Stimulated activated CD4-positive, alpha-beta T cell treated with anti-CD3 and anti-CD28 coated beads, TNF-alpha, amount 100 ng/mL, for 1 hour (primary cell): ENCODE data around the gene GALNT9.

Experiments used
- DNase-seq, 3 donors: peaks; one replicate each; pipeline ENCODE4 v3.0.0-alpha.2; 2020; ENCODE audit warnings: low read depth in 3 of 3, low spot score in 1 of 3

Gene GALNT9

GRCh38 chr12:132327336-132328171 lies 1.8 kb downstream of the GALNT9 start:
- peak in 1 of 3 donors; percentile 41 for DNase-seq

DNA sequence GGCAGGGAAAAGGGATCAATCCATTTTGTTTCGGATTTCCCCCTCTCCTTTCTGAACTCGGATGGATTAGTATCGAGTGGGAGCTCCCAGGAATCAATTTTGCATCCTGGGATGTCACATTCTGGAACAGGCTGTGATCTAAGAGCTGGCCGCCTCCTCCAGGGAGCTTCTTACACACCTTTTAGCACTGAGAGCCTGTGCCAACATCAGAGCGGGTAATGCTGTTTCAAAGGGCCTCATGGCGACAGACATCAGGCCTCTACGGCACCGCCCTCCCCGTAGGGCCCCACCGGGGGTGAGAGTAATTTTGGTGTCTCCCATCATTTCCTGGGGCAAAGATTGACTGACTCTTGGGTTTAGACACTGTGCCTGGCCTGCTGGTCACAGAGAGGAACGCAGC lies 2.7 kb downstream of the GALNT9 start:
- DNase-seq: no peak

DNA sequence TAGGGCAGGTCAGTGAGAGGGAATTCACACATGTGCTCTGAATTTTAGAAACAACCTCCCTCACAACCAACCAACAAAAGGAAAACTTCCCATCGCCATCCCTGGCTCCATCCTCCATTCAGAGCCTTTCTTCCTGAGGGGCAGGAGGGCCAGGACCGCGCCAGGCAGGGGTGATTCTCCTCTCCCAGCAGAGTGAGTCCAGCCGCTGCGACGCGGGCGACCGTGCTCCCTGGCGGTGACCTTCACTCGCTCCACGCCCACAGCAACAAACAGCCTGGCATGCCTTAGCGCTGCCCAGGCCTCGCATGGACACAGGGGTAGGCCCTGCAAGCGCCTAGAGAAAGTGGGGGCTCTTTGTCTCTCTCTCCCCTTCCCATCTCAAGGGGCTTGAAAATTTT lies 3.7 kb downstream of the GALNT9 start:
- DNase-seq: no peak

GRCh38 chr12:132324841-132325732 lies 4.3 kb downstream of the GALNT9 start:
- no peak for DNase-seq

- DNase-seq: no peak
These were observed 5.2 kb downstream of the GALNT9 start for GRCh38 chr12:132324173-132324572.

GRCh38 chr12:132323171-132324010 lies 6.0 kb downstream of the GALNT9 start:
- DNase-seq: no peak

- no peak for DNase-seq
These were observed 6.9 kb downstream of the GALNT9 start for GRCh38 chr12:132322206-132323132.

- DNase-seq: no peak
These were observed 7.9 kb downstream of the GALNT9 start for GRCh38 chr12:132321321-132322118.

GRCh38 chr12:132320767-132321211 lies 8.6 kb downstream of the GALNT9 start:
- no peak for DNase-seq

- DNase-seq: no peak
These were observed 9.3 kb downstream of the GALNT9 start for GRCh38 chr12:132319991-132320570.

DNA sequence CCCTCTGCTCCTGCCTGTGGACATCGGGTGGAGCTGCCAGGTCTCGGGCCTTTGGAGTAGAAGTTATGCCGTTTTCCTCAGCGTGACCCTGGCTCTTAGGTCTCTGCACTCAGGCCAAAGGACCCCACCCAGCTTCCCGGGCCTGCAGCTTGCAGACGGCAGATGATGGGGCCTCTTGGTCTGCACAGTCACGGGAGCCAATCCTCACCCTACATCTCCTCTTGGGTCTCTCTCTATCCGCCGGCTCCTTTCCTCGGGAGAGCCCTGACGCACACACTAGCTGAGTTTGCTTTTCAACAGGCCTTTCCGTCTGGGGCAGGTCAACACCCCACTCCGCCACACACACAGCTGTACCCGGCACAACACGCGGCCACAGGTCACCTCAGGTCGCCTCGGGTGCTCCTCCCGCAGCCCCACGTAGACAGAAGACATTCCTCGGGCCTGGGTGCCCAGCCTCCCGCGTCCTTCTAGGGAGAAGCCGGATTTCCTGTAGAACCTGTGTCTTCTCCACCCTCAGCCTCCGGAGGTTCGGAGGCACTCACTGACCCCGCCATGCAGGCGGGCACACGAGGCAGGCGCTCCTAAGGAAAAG lies 9.9 kb downstream of the GALNT9 start:
- no peak for DNase-seq

DNA sequence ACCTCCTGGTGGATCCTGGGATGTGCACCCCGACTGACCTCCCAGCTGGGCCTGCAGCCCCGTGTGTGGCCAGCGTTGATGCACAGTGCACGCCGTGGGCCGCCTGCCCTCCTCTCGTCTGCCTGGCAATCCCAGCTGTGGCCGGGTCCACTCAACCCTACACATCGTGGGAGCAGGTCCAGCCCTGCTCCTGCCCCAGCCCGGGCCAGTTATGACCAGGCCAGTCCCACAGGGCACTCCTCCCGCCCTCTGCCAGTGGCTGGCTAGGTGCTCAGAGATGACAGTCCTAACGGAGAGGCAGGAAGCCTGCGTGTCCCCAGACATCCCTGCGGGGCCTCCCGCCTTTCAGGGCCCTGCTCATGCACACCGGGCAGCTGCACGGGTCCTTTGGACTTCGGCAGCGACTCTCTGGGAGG lies 10.8 kb downstream of the GALNT9 start:
- DNase-seq: no peak

DNA sequence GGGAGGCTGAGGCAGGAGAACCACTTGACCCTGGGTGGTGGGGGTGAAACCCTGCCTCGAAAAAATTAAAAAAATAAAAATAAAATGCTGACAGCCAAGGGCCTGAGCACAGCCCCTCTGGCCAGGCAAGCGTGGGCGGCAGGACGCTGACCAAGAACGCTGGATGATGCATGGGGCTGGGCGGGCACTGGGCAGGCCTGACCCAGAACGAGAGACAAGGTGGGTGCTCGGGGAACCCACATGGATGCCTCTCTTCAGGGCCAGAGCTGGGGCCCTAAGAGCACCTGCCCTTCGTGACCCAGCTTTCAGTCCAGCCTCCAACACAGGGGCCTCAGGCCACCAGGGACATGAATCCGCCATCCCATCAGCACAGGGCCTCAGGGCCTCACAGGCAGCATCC lies 11.3 kb downstream of the GALNT9 start:
- DNase-seq: no peak

DNA sequence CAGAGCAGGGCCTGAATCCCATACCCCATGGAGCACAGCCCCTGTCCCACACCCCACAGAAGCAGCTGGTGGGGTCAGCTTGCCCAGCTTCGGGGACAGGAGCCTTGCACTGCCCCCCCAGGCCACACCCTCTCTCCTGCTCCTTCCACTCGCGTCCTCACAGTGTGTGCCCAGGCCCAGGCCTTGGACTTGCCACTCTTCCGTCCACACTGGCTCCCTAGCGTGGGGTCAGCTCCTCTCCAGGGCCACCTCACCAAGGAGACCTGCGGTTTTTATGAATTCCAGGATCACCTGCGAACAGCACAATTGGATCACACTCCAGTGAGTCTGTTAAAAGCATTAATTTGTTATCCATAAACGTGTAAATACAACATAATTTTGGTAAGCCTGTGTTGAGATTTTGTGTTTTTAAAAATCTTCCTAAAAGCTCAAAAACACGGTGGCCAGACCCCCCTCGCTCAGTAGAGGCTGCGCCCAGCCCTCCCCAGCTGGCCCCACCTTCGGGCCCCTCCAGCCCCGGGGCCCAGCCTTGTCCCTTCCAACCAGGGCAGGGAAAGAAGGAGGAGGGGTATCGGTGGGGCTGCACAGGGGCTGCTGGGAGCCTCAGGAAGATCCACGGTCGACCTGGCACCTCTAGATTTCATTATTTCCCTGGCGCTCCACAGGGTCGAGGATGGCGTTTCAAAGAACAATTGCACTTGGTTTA lies 12.0 kb downstream of the GALNT9 start:
- no peak for DNase-seq

GRCh38 chr12:132316497-132317232 lies 12.7 kb downstream of the GALNT9 start:
- DNase-seq: no peak

- DNase-seq: no peak
These were observed 13.4 kb downstream of the GALNT9 start for GRCh38 chr12:132315951-132316350.

- DNase-seq: no peak
These were observed 13.9 kb downstream of the GALNT9 start for GRCh38 chr12:132315507-132315906.
